B cell (primary cell): ENCODE results near the gene RELCH. TPM values are rescaled to one million over a fixed set of nuclear protein-coding genes. Genes with fewer than 3 reads are reported as not detected.

Experiments
- ATAC-seq: fragments of 200-7000 bp; cut with Tn5 transposase; one replicate; pipeline ENCODE4 v1.10.0; 2021; ENCODE audit warnings: low read depth, mild to moderate bottlenecking, moderate number of reproducible peaks, moderate library complexity
- CTCF ChIA-PET: fragments of 350-600 bp; sonication (Branson Sonifier 250); formaldehyde crosslinking; loops from one replicate; lab custom pipeline; 2021; ENCODE audit warnings: antibody characterized with exemption, inconsistent platforms; lab: Charles Lee
- POLR2A ChIA-PET: fragments of 350-600 bp; sonication (Branson Sonifier 250); formaldehyde crosslinking; loops from one replicate; lab custom pipeline; 2021; ENCODE audit warnings: antibody characterized with exemption; lab: Charles Lee
- DNase-seq: peaks from one replicate; pipeline ENCODE4 v3.0.0; 2013
- H2AFZ ChIP-seq: 2 replicates; pipeline ENCODE4 v1.6.1; 2012; ENCODE audit warnings: mild to moderate bottlenecking, low read depth, low read length; ENCODE audit not compliant: insufficient read depth, poor library complexity, severe bottlenecking
- H3K27ac ChIP-seq, 2 donors: 1 replicate in 1 of 2; 2 replicates in 1 of 2; pipeline ENCODE4 v1.5.1; 2012 to 2013; ENCODE audit warnings: low read length in 2 of 2, mild to moderate bottlenecking in 2 of 2, moderate library complexity in 1 of 2
- H3K27me3 ChIP-seq, 4 experiments: fragments of 200-600 bp in 1 of 4; sonication (generic) in 1 of 4; replicated peaks in 1 of 4; 1 replicate in 2 of 4; 2 replicates in 2 of 4; pipeline versions ENCODE4 v1.6.1 to v1.7.0; 2013 to 2016; ENCODE audit warnings: low read length in 3 of 4, mild to moderate bottlenecking in 2 of 4, mixed read lengths in 1 of 4, moderate library complexity in 1 of 4; ENCODE audit not compliant: insufficient read depth in 4 of 4, control insufficient read depth in 3 of 4; ENCODE audit errors: control extremely low read depth in 1 of 4
- H3K36me3 ChIP-seq, 2 experiments: replicated peaks in 1 of 2; 1 replicate in 1 of 2; 2 replicates in 1 of 2; pipeline versions ENCODE4 v1.6.1 to v1.7.1; 2013; ENCODE audit warnings: low read length in 1 of 2; ENCODE audit not compliant: insufficient read depth in 2 of 2, control insufficient read depth in 1 of 2; ENCODE audit errors: control extremely low read depth in 1 of 2, extremely low read depth in 1 of 2
- H3K4me1 ChIP-seq, 2 donors: fragments of 200-600 bp in 1 of 2; sonication (generic) in 1 of 2; 1 replicate in 1 of 2; 2 replicates in 1 of 2; pipeline versions ENCODE4 v1.5.1 to v1.6.1; 2013 to 2017; ENCODE audit warnings: low read length in 2 of 2; ENCODE audit not compliant: control insufficient read depth in 2 of 2, insufficient read depth in 2 of 2
- H3K4me2 ChIP-seq: replicated peaks from 2 replicates; pipeline ENCODE3; 2012; ENCODE audit warnings: mild to moderate bottlenecking, low read depth, low read length; ENCODE audit not compliant: poor library complexity, severe bottlenecking
- H3K4me3 ChIP-seq, 5 experiments: fragments of 200-600 bp in 1 of 5; sonication (generic) in 1 of 5; 1 replicate in 3 of 5; 2 replicates in 2 of 5; pipeline versions ENCODE4 v1.5.1 to v1.7.0; 2011 to 2016; ENCODE audit warnings: low read length in 4 of 5, mild to moderate bottlenecking in 4 of 5, low read depth in 2 of 5, control low read depth in 1 of 5, moderate library complexity in 1 of 5; ENCODE audit not compliant: insufficient read depth in 1 of 5; ENCODE audit errors: control extremely low read depth in 1 of 5, extremely low read depth in 1 of 5
- H3K79me2 ChIP-seq: fragments of 200-600 bp; sonication (generic); one replicate; pipeline ENCODE4 v1.6.0; 2016; ENCODE audit warnings: low read length; ENCODE audit not compliant: control insufficient read depth, insufficient read depth
- H3K9ac ChIP-seq: fragments of 200-600 bp; sonication (generic); 2 replicates; pipeline ENCODE4 v1.6.1; 2017; ENCODE audit warnings: mild to moderate bottlenecking, low read length, moderate library complexity
- H3K9me3 ChIP-seq, 3 donors: one replicate each; pipeline versions ENCODE4 v1.6.1 to v1.7.1; 2013; ENCODE audit warnings: low read length in 2 of 3; ENCODE audit not compliant: control insufficient read depth in 2 of 3, insufficient read depth in 1 of 3; ENCODE audit errors: control extremely low read depth in 1 of 3
- H4K20me1 ChIP-seq: 2 replicates; pipeline ENCODE4 v1.6.0; 2012; ENCODE audit warnings: mild to moderate bottlenecking, low read length; ENCODE audit not compliant: insufficient read depth, control insufficient read depth, poor library complexity, severe bottlenecking
- H3K27ac Mint-ChIP-seq: one replicate; pipeline ENCODE4 v1.8.0; 2021; ENCODE audit warnings: mixed read lengths
- H3K27me3 Mint-ChIP-seq: one replicate; pipeline ENCODE4 v1.8.0; 2021; ENCODE audit warnings: mixed read lengths
- H3K4me1 Mint-ChIP-seq: one replicate; pipeline ENCODE4 v1.8.0; 2021; ENCODE audit warnings: mixed read lengths
- H3K4me3 Mint-ChIP-seq: one replicate; pipeline ENCODE4 v1.8.0; 2021; ENCODE audit warnings: mixed read lengths
- H3K9me3 Mint-ChIP-seq: one replicate; pipeline ENCODE4 v1.8.0; 2022; ENCODE audit warnings: mixed read lengths; ENCODE audit not compliant: insufficient read depth
- EZH2 ChIP-seq: IDR thresholded peaks from 2 replicates; pipeline ENCODE4 v1.6.1; 2012; ENCODE audit warnings: borderline replicate concordance, low read depth, mild to moderate bottlenecking, moderate library complexity, low read length; ENCODE audit not compliant: insufficient read depth, poor library complexity, severe bottlenecking
- whole genome bisulfite sequencing: methylation state at CpG from one replicate; pipeline ENCODE4 v1.1.5; 2013; ENCODE audit warnings: missing lambda C conversion rate; ENCODE audit not compliant: insufficient coverage; 5-methylcytosine and 5-hydroxymethylcytosine counted together
- intact Hi-C: fragments of 100-400 bp; cut with micrococcal nuclease; formaldehyde crosslinking; loops from one replicate; pipeline ENCODE4 v1.10.0; 2022
- polyA plus RNA-seq: library from polyadenylated mRNA; depleted of rRNA; stranded (reverse); fragments of >200 nt; gene quantifications from 2 replicates; pipeline ENCODE4 v1.2.3, GENCODE V29; 2012
- total RNA-seq, 2 donors: library from RNA; stranded (reverse); fragments of 120-200 nt in 1 of 2; gene quantifications; 1 replicate in 1 of 2; 2 replicates in 1 of 2; pipeline versions ENCODE4 v1.2.3 to v1.2.4, GENCODE V29; 2013 to 2022
- TF ChIP-seq, protein P1 (sequence below): fragments of 200-600 bp; IDR thresholded peaks from one replicate; pipeline ENCODE4 v1.8.0; 2022; ENCODE audit warnings: antibody characterized with exemption, mild to moderate bottlenecking

Gene RELCH
- total and polyA plus RNA-seq, 2 donors (not counting 1 experiment from before 2014, with no cell fraction given): 17.6 to 77.9 TPM

DNA sequence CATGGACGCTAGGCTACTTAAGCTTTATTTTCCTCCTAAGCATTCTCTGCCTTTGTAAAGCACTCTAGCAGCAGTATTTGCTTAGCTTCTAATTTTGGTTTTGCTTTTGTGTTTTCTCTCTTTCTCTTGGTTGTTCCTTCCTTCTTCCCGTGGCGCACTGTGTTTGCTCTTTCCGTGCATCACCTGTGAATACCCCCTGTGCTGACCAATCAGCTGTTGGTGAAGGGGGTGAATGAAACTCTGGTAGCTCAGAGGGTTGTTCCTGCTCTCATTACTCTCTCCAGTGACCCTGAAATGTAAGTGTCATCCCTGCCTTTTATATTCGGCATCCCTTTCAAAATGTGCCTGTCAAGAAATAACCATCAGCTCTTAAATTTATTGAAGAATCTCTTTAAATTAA is 92.5 kb downstream of the RELCH start:
- H3K4me2 ChIP-seq: no peak overlapping the region
- Mint-ChIP-seq H3K4me3 (no peak overlapping the region), H3K27ac (no peak overlapping the region), H3K9me3 (no peaks in the 10 kb centered on the region), H3K4me1 (no peaks in the 10 kb centered on the region), H3K27me3 (no peaks in the 10 kb centered on the region)
- ChIA-PET POLR2A (no interaction called here), CTCF (no interaction called here)
- H3K9ac ChIP-seq: no peak overlapping the region
- H3K36me3 ChIP-seq: peaks cover 19 to 47% of the 10 kb centered on the region in 2 experiments
- DNase-seq (no peak), ATAC-seq (no peak)
- no peak overlapping the region for H3K4me3 ChIP-seq
- no peak overlapping the region for H3K27ac ChIP-seq
- no peaks in the 10 kb centered on the region for H3K79me2 ChIP-seq
- no peaks in the 10 kb centered on the region for H3K4me1 ChIP-seq
- H3K9me3 ChIP-seq: no peaks in the 10 kb centered on the region
- H2AFZ ChIP-seq: no peak overlapping the region
- TF ChIP-seq EZH2: no peak
- TF ChIP-seq, protein P1, sequence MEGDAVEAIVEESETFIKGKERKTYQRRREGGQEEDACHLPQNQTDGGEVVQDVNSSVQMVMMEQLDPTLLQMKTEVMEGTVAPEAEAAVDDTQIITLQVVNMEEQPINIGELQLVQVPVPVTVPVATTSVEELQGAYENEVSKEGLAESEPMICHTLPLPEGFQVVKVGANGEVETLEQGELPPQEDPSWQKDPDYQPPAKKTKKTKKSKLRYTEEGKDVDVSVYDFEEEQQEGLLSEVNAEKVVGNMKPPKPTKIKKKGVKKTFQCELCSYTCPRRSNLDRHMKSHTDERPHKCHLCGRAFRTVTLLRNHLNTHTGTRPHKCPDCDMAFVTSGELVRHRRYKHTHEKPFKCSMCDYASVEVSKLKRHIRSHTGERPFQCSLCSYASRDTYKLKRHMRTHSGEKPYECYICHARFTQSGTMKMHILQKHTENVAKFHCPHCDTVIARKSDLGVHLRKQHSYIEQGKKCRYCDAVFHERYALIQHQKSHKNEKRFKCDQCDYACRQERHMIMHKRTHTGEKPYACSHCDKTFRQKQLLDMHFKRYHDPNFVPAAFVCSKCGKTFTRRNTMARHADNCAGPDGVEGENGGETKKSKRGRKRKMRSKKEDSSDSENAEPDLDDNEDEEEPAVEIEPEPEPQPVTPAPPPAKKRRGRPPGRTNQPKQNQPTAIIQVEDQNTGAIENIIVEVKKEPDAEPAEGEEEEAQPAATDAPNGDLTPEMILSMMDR: no peak
- intact Hi-C loops: no loop called here
- no peaks in the 10 kb centered on the region for H4K20me1 ChIP-seq
- H3K27me3 ChIP-seq: no peaks in the 10 kb centered on the region
- WGBS: 100% methylated on average over 1 of the region's 5 CpGs

DNA sequence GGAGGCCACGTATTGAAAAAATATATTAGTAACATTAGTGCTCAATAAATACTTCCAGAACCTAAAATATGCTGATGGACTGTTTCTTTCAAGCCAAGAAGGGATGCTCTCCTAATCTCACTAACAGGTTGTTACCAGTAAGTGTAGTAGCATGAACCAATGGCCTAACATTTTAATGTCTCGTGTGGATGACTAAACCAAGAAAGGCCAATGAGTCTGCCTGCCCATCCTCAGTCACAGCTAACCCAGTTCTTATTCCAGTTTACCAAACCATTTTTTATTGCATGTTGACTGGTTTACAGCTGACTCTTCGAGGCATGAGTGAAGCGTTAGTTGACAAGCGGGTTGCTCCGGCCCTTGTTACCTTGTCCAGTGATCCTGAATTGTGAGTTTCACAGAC is 93.0 kb downstream of the RELCH start:
- Histone ChIP-seq H3K27ac (no peak overlapping the region), H4K20me1 (no peaks in the 10 kb centered on the region), H3K9me3 (no peaks in the 10 kb centered on the region), H3K4me1 (no peaks in the 10 kb centered on the region), H3K9ac (no peak overlapping the region), H3K36me3 (peaks cover 19 to 44% of the 10 kb centered on the region in 2 experiments), H3K4me2 (no peak overlapping the region), H3K27me3 (no peaks in the 10 kb centered on the region), H2AFZ (no peak overlapping the region), H3K4me3 (no peak overlapping the region), H3K79me2 (no peaks in the 10 kb centered on the region)
- H3K4me3 Mint-ChIP-seq: no peak overlapping the region
- CTCF ChIA-PET: no interaction called here
- POLR2A ChIA-PET: no interaction called here
- H3K27ac Mint-ChIP-seq: no peak overlapping the region
- H3K9me3 Mint-ChIP-seq: no peaks in the 10 kb centered on the region
- H3K27me3 Mint-ChIP-seq: no peaks in the 10 kb centered on the region
- no peak for DNase-seq
- no peaks in the 10 kb centered on the region for H3K4me1 Mint-ChIP-seq
- no peak for ATAC-seq
- intact Hi-C loops: no loop called here
- 94% methylated on average over 5 of the region's 6 CpGs for WGBS
- no peak for TF ChIP-seq EZH2
- TF ChIP-seq, protein P1: no peak
